Peyer's patch (tissue), 4 donors: Measurements from ENCODE around the gene SCARF1. TPM values are rescaled to one million over a fixed set of nuclear protein-coding genes. Genes with fewer than 3 reads are reported as not detected.
"Not testable (repeated sequence)": the region's sequence is repeated elsewhere in the genome, so short reads cannot be mapped to it uniquely, and the experiment has no call there.

ENCODE experiments used
- DNase-seq, 3 donors: peaks; one replicate each; pipeline ENCODE4 v3.0.0-alpha.2; 2017 to 2019
- H3K27ac ChIP-seq, 4 donors: fragments of 200-600 bp; sonication (generic); one replicate each; pipeline ENCODE4 v1.5.1; 2016 to 2019
- H3K27me3 ChIP-seq, 2 donors: fragments of 200-600 bp; sonication (generic); one replicate each; pipeline ENCODE4 v1.5.1; 2019
- H3K36me3 ChIP-seq, 3 donors: fragments of 200-600 bp; sonication (generic); one replicate each; pipeline ENCODE4 v1.5.1; 2016 to 2019
- H3K4me1 ChIP-seq, 4 donors: fragments of 200-600 bp; sonication (generic); one replicate each; pipeline ENCODE4 v1.5.1; 2016 to 2019
- H3K4me3 ChIP-seq, 4 donors: fragments of 200-600 bp; sonication (generic); 1 replicate in 3 of 4; 2 replicates in 1 of 4; pipeline ENCODE4 v1.5.1; 2016 to 2019; ENCODE audit warnings: mild to moderate bottlenecking in 1 of 4
- H3K9me3 ChIP-seq, 4 donors: fragments of 200-600 bp; sonication (generic); one replicate each; pipeline ENCODE4 v1.5.1; 2016 to 2019; ENCODE audit warnings: mild to moderate bottlenecking in 1 of 4
- POLR2A ChIP-seq, 2 donors: fragments of 450-650 bp; IDR thresholded peaks; one replicate each; pipeline ENCODE4 v1.5.1; 2017; ENCODE audit warnings: antibody characterized with exemption in 2 of 2, mild to moderate bottlenecking in 2 of 2, moderate library complexity in 2 of 2
- total RNA-seq, 4 donors: library from RNA; depleted of rRNA; stranded (reverse); fragments of >200 nt; gene quantifications; one replicate each; pipeline ENCODE4 v1.1.0, GENCODE V29; 2016
- TF ChIP-seq, protein P1 (sequence below), 6 experiments: fragments of 450-650 bp in 4 of 6; fragments of 200-600 bp in 2 of 6; sonication (generic) in 1 of 6; IDR thresholded peaks; one replicate each; pipeline ENCODE4 v1.5.1; 2017 to 2019; ENCODE audit warnings: antibody characterized with exemption in 6 of 6, mild to moderate bottlenecking in 3 of 6, moderate library complexity in 1 of 6

The SCARF1 gene
- total RNA-seq, 4 donors from 2014 or later: 9.8 to 32.2 (median 20.3) TPM

DNA sequence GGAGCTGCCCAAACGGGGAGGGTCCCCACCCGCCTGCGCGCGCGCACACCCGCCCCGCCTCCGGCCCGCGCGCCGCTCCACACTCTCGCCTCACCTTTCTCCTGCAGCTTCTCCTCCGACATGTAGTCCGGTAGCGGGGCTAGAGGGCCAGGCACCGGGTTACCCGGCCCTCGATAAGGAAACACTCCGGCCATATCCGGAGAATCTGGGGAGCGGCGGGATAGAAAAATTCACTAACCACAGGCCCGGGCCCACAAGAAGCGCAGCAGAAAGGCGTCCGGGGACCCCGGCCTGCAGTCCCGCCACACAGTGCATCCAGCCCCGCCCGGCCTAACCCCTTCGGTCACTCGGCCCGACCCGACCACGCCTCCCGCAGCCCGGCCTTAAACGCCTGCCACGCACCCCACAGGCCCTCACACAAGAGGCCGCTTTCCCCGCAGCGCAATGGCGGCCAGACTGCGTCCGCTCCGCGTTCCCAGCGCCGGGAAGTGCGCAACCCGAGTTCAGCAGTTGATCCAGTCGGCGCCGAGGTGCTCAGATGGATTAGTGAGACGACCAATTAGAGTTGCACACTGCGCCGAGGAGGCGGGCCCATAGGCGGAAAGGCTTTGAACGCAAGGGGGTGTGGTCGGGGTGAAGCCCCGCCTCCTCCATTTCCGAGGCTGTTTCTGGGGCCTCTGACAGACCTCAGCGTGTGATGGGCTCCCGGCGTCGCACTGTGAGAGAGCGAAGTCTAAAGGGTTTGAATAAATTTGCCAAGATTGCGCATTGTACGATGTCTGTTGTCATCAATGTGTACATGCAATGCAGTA, 39.1 kb upstream of the SCARF1 start, which contains the start of gene PRPF8:
Gene PRPF8 (minus strand): TSS at position 490 of the 812 bp plus-strand sequence. CDS start 296 bp downstream, at position 194.
- Histone ChIP-seq H3K27ac (peak within 1 kb of the TSS; percentile 89 to 98 (median 95)), H3K9me3 (no peaks in the 10 kb centered on the region), H3K27me3 (no peaks in the 10 kb centered on the region), H3K36me3 (peaks cover 0 to 40% (median 2%) of the 10 kb centered on the region in 3 donors), H3K4me1 (peaks cover 0 to 23% (median 7%) of the 10 kb centered on the region in 4 donors), H3K4me3 (peak within 1 kb of the TSS; percentile 59 to 95 (median 87))
- peak; percentile 97 to 99 (median 99) for DNase-seq
- TF ChIP-seq POLR2A (IDR thresholded peaks at IDR 0.05): peak; percentile 93
- TF ChIP-seq, protein P1, sequence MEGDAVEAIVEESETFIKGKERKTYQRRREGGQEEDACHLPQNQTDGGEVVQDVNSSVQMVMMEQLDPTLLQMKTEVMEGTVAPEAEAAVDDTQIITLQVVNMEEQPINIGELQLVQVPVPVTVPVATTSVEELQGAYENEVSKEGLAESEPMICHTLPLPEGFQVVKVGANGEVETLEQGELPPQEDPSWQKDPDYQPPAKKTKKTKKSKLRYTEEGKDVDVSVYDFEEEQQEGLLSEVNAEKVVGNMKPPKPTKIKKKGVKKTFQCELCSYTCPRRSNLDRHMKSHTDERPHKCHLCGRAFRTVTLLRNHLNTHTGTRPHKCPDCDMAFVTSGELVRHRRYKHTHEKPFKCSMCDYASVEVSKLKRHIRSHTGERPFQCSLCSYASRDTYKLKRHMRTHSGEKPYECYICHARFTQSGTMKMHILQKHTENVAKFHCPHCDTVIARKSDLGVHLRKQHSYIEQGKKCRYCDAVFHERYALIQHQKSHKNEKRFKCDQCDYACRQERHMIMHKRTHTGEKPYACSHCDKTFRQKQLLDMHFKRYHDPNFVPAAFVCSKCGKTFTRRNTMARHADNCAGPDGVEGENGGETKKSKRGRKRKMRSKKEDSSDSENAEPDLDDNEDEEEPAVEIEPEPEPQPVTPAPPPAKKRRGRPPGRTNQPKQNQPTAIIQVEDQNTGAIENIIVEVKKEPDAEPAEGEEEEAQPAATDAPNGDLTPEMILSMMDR (IDR thresholded peaks at IDR 0.05): peak in 1 of 6 experiments; percentile 27

DNA sequence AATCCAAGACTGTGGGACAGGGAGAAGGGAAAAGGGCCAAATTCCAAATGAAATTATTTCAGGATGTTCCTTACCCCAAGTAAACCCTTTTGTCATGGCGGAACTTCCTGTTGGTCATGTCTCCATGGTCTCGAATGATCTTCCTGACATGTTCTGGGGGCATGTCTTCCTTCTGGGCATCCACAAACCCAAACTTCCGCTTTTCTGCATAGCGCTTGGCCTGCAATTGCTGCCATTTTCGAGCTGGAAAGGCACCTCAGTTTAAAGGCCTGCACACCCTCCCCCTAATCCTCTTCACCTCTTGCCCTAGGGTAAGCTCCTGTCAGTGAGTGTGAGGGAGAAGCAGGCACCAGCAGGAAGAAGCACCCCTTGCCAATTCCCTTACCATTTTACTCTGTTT, 37.9 kb upstream of the SCARF1 start:
- Histone ChIP-seq H3K4me1 (peaks cover 0 to 23% (median 7%) of the 10 kb centered on the region in 4 donors), H3K36me3 (peaks cover 0 to 51% (median 8%) of the 10 kb centered on the region in 3 donors), H3K4me3 (peak overlapping the region; percentile 59 to 95 (median 87)), H3K27ac (peak overlapping the region in 3 of 4 donors; percentile 89 to 98 (median 94)), H3K27me3 (no peaks in the 10 kb centered on the region), H3K9me3 (no peaks in the 10 kb centered on the region)
- DNase-seq: no peak
- TF ChIP-seq, protein P1 (IDR thresholded peaks at IDR 0.05): no peak
- TF ChIP-seq POLR2A (IDR thresholded peaks at IDR 0.05): no peak

DNA sequence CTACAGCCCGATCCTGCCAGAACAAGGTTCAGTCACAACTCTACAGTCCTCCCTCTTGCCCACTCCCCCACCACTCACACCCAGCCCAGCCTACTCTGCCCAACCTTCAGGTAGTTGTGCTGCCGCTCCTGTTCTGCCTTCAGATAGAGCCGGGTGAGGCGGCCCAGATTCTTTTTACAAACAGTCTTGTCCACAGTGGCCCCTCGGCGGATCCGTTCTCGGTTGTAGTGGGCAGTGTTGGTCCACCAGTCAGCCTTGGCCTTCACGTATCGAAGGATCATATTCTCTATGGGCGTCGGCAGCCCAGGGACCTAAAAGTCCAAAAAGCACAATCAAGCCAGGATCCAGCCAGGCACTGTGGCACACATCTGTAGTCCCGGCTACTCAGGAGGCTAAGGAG, 30.9 kb upstream of the SCARF1 start:
- Histone ChIP-seq H3K27me3 (no peaks in the 10 kb centered on the region), H3K27ac (no peak overlapping the region), H3K36me3 (peaks cover 2 to 100% (median 13%) of the 10 kb centered on the region in 3 donors), H3K9me3 (no peaks in the 10 kb centered on the region), H3K4me1 (no peaks in the 10 kb centered on the region), H3K4me3 (no peak overlapping the region)
- no peak for DNase-seq
- TF ChIP-seq, protein P1 (IDR thresholded peaks at IDR 0.05): no peak
- no peak for TF ChIP-seq POLR2A (IDR thresholded peaks at IDR 0.05)

DNA sequence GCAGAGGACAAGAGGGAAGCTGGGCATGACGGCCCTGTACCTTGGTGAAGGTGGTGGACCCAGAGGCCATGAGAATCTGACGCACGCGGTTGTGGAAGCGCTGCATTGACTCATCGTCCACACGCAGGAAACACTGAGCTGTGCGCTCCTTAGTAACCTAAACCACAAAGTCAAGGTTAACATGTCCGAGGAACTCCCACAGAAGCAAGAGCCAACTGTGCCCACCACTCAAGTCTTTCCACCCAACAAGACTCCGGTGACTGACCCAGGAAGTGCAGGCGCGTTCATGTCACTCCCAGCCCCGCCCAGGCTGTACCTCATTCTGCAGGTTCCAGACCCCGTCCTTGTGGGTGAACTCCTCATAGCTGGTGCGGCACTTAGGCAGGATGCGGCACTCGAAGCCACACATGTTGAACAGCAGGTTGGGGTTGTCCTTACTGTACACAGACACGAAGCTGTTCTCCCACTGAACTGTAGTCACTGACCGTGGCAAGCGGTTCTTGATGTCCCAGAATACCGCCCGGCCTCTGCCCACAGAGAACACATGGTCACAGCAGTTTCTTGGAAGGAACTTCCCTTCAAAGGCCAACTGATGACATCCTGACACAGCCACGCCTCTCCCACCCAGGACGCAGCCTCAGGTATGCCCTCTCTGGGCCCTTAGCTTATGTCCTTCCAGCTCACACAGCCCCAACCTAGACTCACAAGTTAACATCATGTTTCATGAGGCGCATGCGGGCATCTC, 27.7 kb upstream of the SCARF1 start:
- Histone ChIP-seq H3K36me3 (peaks cover 2 to 95% (median 5%) of the 10 kb centered on the region in 3 donors), H3K27me3 (no peaks in the 10 kb centered on the region), H3K27ac (no peak overlapping the region), H3K4me3 (no peak overlapping the region), H3K9me3 (no peaks in the 10 kb centered on the region), H3K4me1 (no peaks in the 10 kb centered on the region)
- no peak for TF ChIP-seq POLR2A (IDR thresholded peaks at IDR 0.05)
- TF ChIP-seq, protein P1 (IDR thresholded peaks at IDR 0.05): no peak
- peak in 1 of 3 donors; percentile 54 for DNase-seq

DNA sequence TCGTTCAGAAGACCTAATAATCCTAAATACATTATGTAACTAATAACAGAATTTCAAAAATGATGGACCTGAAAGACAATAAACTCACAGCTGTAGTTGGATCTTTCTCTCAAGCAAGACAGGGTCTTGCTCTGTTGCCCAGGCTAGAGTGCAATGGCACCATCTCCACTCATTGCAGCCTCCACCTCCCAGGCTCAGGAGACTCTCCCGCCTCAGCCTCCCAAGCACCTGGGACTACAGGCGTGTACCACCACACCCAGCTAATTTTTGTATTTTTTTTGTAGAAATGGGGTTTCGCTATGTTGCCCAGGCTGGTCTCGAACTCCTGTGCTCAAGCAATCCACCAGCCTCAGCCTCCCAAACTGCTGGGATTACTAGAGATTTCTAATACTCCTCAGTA, 18.4 kb upstream of the SCARF1 start:
- not testable (repeated sequence) for H3K27ac ChIP-seq, DNase-seq, H3K4me1 ChIP-seq, H3K4me3 ChIP-seq, H3K9me3 ChIP-seq, H3K27me3 ChIP-seq
- peaks cover 0 to 99% (median 0%) of the 10 kb centered on the region in 3 donors for H3K36me3 ChIP-seq
